GM12874 (cell line): ENCODE results near the gene KCNQ5.

Experiments used
- CTCF ChIP-seq: IDR thresholded peaks from 2 replicates; pipeline ENCODE4 v1.5.1; 2011; ENCODE audit warnings: low read depth, mild to moderate bottlenecking, control low read depth, low read length, moderate library complexity; ENCODE audit not compliant: insufficient read depth

KCNQ5 gene

DNA sequence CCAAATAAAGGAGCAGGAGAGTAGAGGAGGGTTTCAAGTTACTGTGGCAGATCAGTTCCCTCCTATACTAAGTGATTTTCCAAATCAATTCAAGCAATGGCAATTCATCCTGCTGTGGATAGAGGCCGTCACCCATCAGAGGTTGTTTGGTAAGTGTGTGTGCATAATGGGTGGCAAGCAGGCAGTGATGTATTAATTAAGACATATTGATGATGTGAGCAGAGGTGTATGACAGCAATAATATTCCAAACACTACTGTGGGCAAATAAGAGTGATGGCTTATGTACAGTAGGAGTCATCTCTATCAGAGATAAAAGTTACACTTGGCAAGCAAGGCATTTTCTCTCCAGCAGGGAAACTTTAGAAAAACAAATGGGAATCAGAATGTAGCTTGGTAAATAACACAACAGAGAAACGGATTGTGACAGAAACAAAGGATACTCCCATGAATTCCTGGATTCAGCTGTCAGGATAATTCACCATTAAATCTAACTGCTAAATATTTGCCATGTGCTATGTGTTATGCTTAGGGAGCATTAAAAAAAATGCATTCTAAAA, 407.1 kb downstream of the KCNQ5 start:
- no peak for TF ChIP-seq CTCF

DNA sequence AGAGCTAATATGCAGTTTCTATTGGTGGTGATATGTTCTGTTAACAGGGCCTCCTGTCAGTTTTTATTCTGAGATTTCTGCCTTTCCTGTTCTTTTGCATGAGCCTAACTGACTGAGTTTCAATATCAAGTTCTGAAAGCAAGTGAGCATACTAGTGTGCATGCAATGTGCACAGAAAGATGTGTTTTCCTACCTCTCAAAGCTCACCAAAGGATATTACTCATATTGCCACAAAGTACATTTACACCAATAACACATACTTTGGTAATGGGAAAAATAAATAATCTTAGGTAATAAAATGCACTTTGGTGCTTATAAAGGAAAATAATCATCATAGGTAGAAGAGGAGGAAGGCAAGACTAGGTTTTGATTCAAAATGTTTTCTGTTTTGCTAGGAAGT, 408.4 kb downstream of the KCNQ5 start:
- TF ChIP-seq CTCF, result no peak

GRCh38 chr6:73030791-73031782, 409.2 kb downstream of the KCNQ5 start:
- TF ChIP-seq CTCF, result no peak

- no peak for TF ChIP-seq CTCF
Measured at GRCh38 chr6:73032586-73032985, 410.7 kb downstream of the KCNQ5 start.

DNA sequence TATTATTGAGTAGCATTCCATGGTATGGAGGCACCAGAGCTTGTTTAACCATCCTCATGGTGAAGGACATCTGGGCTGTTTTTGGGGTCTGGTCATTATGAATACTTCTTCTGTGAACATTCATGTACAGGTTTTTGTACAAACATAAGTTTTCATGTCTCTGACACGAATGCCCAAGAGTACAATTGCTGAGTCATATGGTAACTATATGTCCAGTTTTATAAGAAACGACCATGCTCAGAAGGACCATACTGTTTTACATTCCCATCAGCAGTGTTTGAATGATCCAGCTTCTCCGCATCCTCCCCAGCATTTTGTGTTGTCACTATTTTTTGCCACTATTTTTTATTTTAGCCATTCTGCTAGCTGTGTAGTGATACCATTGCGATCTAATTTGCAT, 414.8 kb downstream of the KCNQ5 start:
- TF ChIP-seq CTCF, result no peak

- TF ChIP-seq CTCF, result no peak
Measured at GRCh38 chr6:73041051-73041450, 419.2 kb downstream of the KCNQ5 start.

DNA sequence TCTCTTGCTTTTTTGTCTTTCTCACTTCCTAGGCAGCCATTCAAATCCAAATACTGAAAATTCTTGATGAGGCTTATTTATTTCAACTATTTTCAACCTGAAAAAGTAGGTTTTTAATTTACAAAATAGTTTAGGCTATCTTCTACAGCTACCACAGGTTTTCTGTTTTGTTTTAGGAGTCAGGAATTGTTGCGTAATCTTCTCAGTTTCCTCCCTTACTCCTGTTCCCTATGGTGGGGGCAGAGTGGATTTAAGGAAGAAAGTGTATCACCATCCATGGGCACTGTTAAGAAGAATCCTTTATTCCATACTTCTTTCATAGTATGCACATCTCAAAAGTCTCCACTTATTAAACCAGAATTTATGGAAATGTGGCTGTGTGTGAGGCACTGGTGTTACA, 421.0 kb downstream of the KCNQ5 start:
- TF ChIP-seq CTCF, result no peak
